Measurements from ENCODE around the gene SLC22A9. TPM values are rescaled to one million over a fixed set of nuclear protein-coding genes. Genes with fewer than 3 reads are reported as not detected.

Gene SLC22A9
- total RNA-seq, 1 experiment from 2014 or later, result not detected

- DNase-seq, result no peak
- Mint-ChIP-seq H3K27ac (no peak overlapping the region), H3K27me3 (ENCODE audit: low read depth) (no peaks in the 10 kb centered on the region), H3K9me3 (peaks cover 7 to 8% of the 10 kb centered on the region in 2 experiments; a peak in 3 of 5 replicates), H3K4me1 (peaks cover 9 to 20% of the 10 kb centered on the region in 2 experiments), H3K36me3 (ENCODE audit: insufficient read depth in 1 of 3, low read depth in 3 of 3) (peaks cover 0 to 5% (median 0%) of the 10 kb centered on the region in 3 experiments; a peak in 3 of 7 replicates), H3K4me3 (no peak overlapping the region)
- Histone ChIP-seq H3K9me3 (ENCODE audit: control insufficient read depth, low read depth, low read length) (no peaks in the 10 kb centered on the region), H3K27me3 (ENCODE audit: insufficient read depth, low read length) (no peaks in the 10 kb centered on the region), H2BK12ac (ENCODE audit: insufficient read length, low read depth, low read length) (no peak overlapping the region), H3T11ph (ENCODE audit: low read length) (no peak overlapping the region), H3K4me2 (ENCODE audit: insufficient read depth, insufficient read length, low read length) (no peak overlapping the region), H2BK120ac (ENCODE audit: low read depth, low read length, poor library complexity, severe bottlenecking) (no peak overlapping the region), H4K5ac (ENCODE audit: insufficient read length, low read depth, low read length) (no peak overlapping the region), H2BK15ac (ENCODE audit: low read depth, low read length) (no peak overlapping the region), H3K23ac (ENCODE audit: insufficient read length, low read depth, low read length) (no peak overlapping the region), H4K20me1 (ENCODE audit: control insufficient read depth, insufficient read depth, insufficient read length) (no peaks in the 10 kb centered on the region), H3K56ac (ENCODE audit: insufficient read length, low read depth, low read length) (no peak overlapping the region), H3K18ac (ENCODE audit: insufficient read length, low read depth, low read length) (no peak overlapping the region), H3K79me1 (ENCODE audit: insufficient read depth, low read depth, low read length, poor library complexity, severe bottlenecking) (no peaks in the 10 kb centered on the region), H3K4ac (ENCODE audit: low read depth, low read length) (no peak overlapping the region), H4K91ac (ENCODE audit: insufficient read length, low read depth, low read length) (no peak overlapping the region), H3K27ac (ENCODE audit: insufficient read length, low read depth, low read length) (no peak overlapping the region), H2BK5ac (ENCODE audit: insufficient read length, low read length) (no peak overlapping the region), H3K9ac (ENCODE audit: extremely low read depth, insufficient read length, low read length) (no peak overlapping the region), H3K14ac (ENCODE audit: insufficient read depth, low read length) (no peak overlapping the region), H4K8ac (replicated peaks; ENCODE audit: insufficient read length, low read depth, low read length) (no peak overlapping the region), H3K23me2 (ENCODE audit: insufficient read length, low read depth, low read length, poor library complexity, severe bottlenecking) (no peaks in the 10 kb centered on the region), H2BK20ac (ENCODE audit: low read depth, low read length, poor library complexity, severe bottlenecking) (no peak overlapping the region), H3K79me2 (ENCODE audit: insufficient read depth, low read length) (no peaks in the 10 kb centered on the region), H2AFZ (ENCODE audit: low read length) (no peak overlapping the region), H3K4me1 (ENCODE audit: insufficient read depth, low read length) (peaks cover 3% of the 10 kb centered on the region; the same call in 1 of the 2 replicates), H2AK5ac (ENCODE audit: insufficient read length, low read length) (no peak overlapping the region)
- TF ChIP-seq, protein P1, sequence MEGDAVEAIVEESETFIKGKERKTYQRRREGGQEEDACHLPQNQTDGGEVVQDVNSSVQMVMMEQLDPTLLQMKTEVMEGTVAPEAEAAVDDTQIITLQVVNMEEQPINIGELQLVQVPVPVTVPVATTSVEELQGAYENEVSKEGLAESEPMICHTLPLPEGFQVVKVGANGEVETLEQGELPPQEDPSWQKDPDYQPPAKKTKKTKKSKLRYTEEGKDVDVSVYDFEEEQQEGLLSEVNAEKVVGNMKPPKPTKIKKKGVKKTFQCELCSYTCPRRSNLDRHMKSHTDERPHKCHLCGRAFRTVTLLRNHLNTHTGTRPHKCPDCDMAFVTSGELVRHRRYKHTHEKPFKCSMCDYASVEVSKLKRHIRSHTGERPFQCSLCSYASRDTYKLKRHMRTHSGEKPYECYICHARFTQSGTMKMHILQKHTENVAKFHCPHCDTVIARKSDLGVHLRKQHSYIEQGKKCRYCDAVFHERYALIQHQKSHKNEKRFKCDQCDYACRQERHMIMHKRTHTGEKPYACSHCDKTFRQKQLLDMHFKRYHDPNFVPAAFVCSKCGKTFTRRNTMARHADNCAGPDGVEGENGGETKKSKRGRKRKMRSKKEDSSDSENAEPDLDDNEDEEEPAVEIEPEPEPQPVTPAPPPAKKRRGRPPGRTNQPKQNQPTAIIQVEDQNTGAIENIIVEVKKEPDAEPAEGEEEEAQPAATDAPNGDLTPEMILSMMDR (conservative IDR thresholded peaks at IDR 0.05), result no peak
- WGBS (ENCODE audit: extremely low coverage, insufficient read length, low lambda C conversion rate), result no CpG with 5 or more reads among the region's 1 CpG
These were observed 74.1 kb downstream of the SLC22A9 start for GRCh38 chr11:63443714-63444113.
